PC-3 (cell line): ENCODE results near the gene TIAM1. TPM values are rescaled to one million over a fixed set of nuclear protein-coding genes. Genes with fewer than 3 reads are reported as not detected.

Experiments
- ATAC-seq: fragments of 200-7000 bp; cut with Tn5 transposase; 2 replicates; pipeline ENCODE4 v1.9.1; 2020; ENCODE audit warnings: mild to moderate bottlenecking, moderate library complexity
- BruUV-seq: library from RNA; stranded (reverse); fragments of 400-500 nt; replicated peaks from 2 replicates; lab custom pipeline; 2021; lab: Mats Ljungman, UMichigan
- CTCF ChIA-PET: fragments of 300-600 bp; sonication (Branson Sonifier 250); formaldehyde crosslinking; loops from one replicate; lab custom pipeline; 2022; ENCODE audit warnings: antibody characterized with exemption; lab: Charles Lee
- POLR2A ChIA-PET: fragments of 300-600 bp; sonication (Branson Sonifier 250); formaldehyde crosslinking; loops from one replicate; lab custom pipeline; 2022; ENCODE audit warnings: antibody characterized with exemption; ENCODE audit not compliant: unreplicated experiment; lab: Charles Lee
- DNase-seq: peaks from one replicate; pipeline ENCODE4 v3.0.0-alpha.2; 2015
- H2AFZ ChIP-seq: fragments of 300-600 bp; sonication (generic); 2 replicates; pipeline ENCODE4 v1.6.0; 2016; ENCODE audit warnings: antibody characterized with exemption, low read length
- H3F3A ChIP-seq: fragments of 300-600 bp; sonication (generic); one replicate; pipeline ENCODE4 v1.6.0; 2017; ENCODE audit warnings: antibody characterized with exemption, low read length, control low read depth, mild to moderate bottlenecking; ENCODE audit not compliant: unreplicated experiment
- H3K27ac ChIP-seq: fragments of 300-600 bp; sonication (generic); 2 replicates; pipeline ENCODE4 v1.5.1; 2016; ENCODE audit warnings: mild to moderate bottlenecking, low read length
- H3K27me3 ChIP-seq: fragments of 300-600 bp; sonication (generic); 2 replicates; pipeline ENCODE4 v1.6.1; 2016; ENCODE audit warnings: low read length, mixed read lengths
- H3K36me3 ChIP-seq: fragments of 300-600 bp; sonication (generic); 2 replicates; pipeline ENCODE4 v1.6.1; 2016; ENCODE audit warnings: low read depth, mixed run types, low read length, mixed read lengths
- H3K4me1 ChIP-seq: fragments of 300-600 bp; sonication (generic); 2 replicates; pipeline ENCODE4 v1.5.1; 2016; ENCODE audit warnings: low read length; ENCODE audit not compliant: insufficient read depth
- H3K4me2 ChIP-seq: fragments of 300-600 bp; sonication (generic); 2 replicates; pipeline ENCODE4 v1.6.0; 2016; ENCODE audit warnings: low read length
- H3K4me3 ChIP-seq: fragments of 300-600 bp; sonication (generic); 2 replicates; pipeline ENCODE4 v1.5.1; 2016; ENCODE audit warnings: mild to moderate bottlenecking, low read length, mixed read lengths
- H3K79me2 ChIP-seq: fragments of 300-600 bp; sonication (generic); 2 replicates; pipeline ENCODE4 v1.6.1; 2017; ENCODE audit warnings: low read length, mixed read lengths
- H3K9ac ChIP-seq: fragments of 300-600 bp; sonication (generic); 2 replicates; pipeline ENCODE4 v1.6.0; 2016; ENCODE audit warnings: mild to moderate bottlenecking, low read length
- H3K9me2 ChIP-seq: fragments of 300-600 bp; sonication (generic); replicated peaks from 2 replicates; pipeline ENCODE4 v1.6.1; 2016; ENCODE audit warnings: mixed run types, low read length, mixed read lengths
- H3K9me3 ChIP-seq: fragments of 300-600 bp; sonication (generic); 2 replicates; pipeline ENCODE4 v1.6.1; 2016; ENCODE audit warnings: low read length, mixed read lengths
- H4K20me1 ChIP-seq: fragments of 300-600 bp; sonication (generic); 2 replicates; pipeline ENCODE4 v1.6.1; 2016; ENCODE audit warnings: low read length, mixed read lengths
- CTCF ChIP-seq: fragments of 300-600 bp; sonication (generic); conservative IDR thresholded peaks from 2 replicates; pipeline ENCODE4 v1.5.1; 2017; ENCODE audit warnings: antibody characterized with exemption, low read depth, mild to moderate bottlenecking, low read length
- EZH2 ChIP-seq: fragments of 300-600 bp; sonication (generic); IDR thresholded peaks from one replicate; pipeline ENCODE4 v1.6.1; 2017; ENCODE audit warnings: antibody characterized with exemption, mild to moderate bottlenecking, low read length; ENCODE audit not compliant: unreplicated experiment
- EZH2phosphoT487 ChIP-seq: fragments of 300-600 bp; sonication (generic); IDR thresholded peaks from 2 replicates; pipeline ENCODE4 v1.6.1; 2018; ENCODE audit warnings: mild to moderate bottlenecking, antibody characterized with exemption, low read length, borderline replicate concordance
- intact Hi-C: fragments of 100-400 bp; cut with micrococcal nuclease; formaldehyde crosslinking; loops from 2 replicates; pipeline ENCODE4 v1.9.0; 2023
- total RNA-seq: library from RNA; depleted of rRNA; stranded (reverse); fragments of >200 nt; gene quantifications from 2 replicates; pipeline ENCODE4 v1.2.3, GENCODE V29; 2014

The TIAM1 gene
- total RNA-seq, 1 experiment from 2014 or later: 19.1 TPM

DNA sequence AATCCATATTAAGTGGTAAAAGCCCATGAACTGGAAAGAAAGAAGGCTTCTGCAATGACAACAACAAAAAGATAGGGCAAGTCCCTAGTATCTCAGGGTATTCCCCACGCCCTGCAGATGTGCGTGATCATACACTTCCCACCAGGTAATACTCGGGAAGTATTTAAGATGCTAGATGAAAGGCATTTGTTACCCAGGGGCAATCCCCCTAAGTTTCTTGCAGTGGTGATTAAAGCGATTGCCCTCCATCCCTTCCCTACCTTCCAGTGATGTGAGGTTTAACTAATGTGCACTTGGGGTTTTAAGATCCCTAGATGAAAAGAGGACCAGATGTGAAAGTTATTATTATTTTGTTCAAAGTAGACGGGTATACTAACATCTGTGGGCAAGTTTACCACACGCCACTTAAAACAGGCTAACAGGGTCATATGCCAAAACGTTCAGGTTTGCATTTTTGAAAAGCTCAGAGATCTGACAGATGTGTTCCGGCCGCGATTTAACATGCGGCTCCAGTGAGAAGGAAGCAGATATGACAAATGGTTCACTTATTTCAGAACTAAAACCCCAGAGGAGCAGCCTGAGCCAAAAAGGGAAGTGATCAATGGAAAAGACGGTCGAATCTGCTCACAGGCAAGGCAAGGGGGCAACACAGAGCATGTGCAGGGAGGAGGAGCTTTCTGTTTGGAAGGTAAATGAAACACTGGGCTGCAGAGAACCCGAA lies 17.4 kb downstream of the TIAM1 start:
- no peaks in the 10 kb centered on the region for H3K9me2 ChIP-seq
- no peaks in the 10 kb centered on the region for H3K4me1 ChIP-seq
- intact Hi-C loops: no loop called here
- H3K79me2 ChIP-seq: no peaks in the 10 kb centered on the region
- H3F3A ChIP-seq: no peaks in the 10 kb centered on the region
- no peak overlapping the region for H3K4me2 ChIP-seq
- no peak overlapping the region for H2AFZ ChIP-seq
- no peak for TF ChIP-seq EZH2phosphoT487
- no peak for TF ChIP-seq EZH2
- no peak for TF ChIP-seq CTCF
- H3K36me3 ChIP-seq: no peaks in the 10 kb centered on the region
- no TSS peak for BruUV-seq
- no peaks in the 10 kb centered on the region for H3K27me3 ChIP-seq
- no peaks in the 10 kb centered on the region for H3K9me3 ChIP-seq
- no peak overlapping the region for H3K4me3 ChIP-seq
- POLR2A ChIA-PET: no interaction called here
- no peaks in the 10 kb centered on the region for H4K20me1 ChIP-seq
- ATAC-seq: no peak
- DNase-seq: no peak
- H3K9ac ChIP-seq: no peak overlapping the region
- H3K27ac ChIP-seq: no peak overlapping the region
- CTCF ChIA-PET: no interaction called here

DNA sequence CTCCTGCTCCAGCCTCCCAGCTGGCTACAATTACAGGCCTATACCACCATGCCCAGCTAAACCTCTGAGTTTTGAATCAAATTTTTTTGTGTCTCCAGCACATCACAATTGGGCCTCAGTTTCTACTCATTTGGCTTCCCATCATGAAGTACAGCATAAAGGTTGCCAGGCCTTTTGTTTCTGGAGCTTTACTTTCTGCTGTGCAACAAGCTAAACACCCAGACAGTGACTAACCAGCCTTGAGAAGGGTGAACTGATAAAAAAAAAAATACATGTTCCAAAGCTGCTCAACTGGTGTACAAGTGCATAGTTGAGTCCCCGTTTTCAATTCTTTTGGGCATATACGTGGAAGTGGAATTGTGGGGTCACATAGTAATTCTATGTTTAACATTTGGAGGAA lies 25.1 kb downstream of the TIAM1 start:
- no peaks in the 10 kb centered on the region for H3K27me3 ChIP-seq
- intact Hi-C loops: no loop called here
- no peak overlapping the region for H3K27ac ChIP-seq
- ATAC-seq (no peak), DNase-seq (no peak)
- peaks cover 3% of the 10 kb centered on the region for H3F3A ChIP-seq
- no peak overlapping the region for H2AFZ ChIP-seq
- TF ChIP-seq CTCF (no peak), EZH2 (no peak), EZH2phosphoT487 (no peak)
- ChIA-PET CTCF (no interaction called here), POLR2A (interaction anchor here (0.5 kb wide), 1 partner anchor 9 kb away, joined by 4 read pairs; no protein-coding TSS in a partner anchor)
- 0 out of 2 replicates have a peak, but pooled peaks cover 4% of the 10 kb centered on the region for H3K79me2 ChIP-seq
- H3K9ac ChIP-seq: no peak overlapping the region
- no peaks in the 10 kb centered on the region for H3K36me3 ChIP-seq
- no peaks in the 10 kb centered on the region for H3K9me2 ChIP-seq
- 0 out of 2 replicates have a peak, but pooled peaks cover 6% of the 10 kb centered on the region for H4K20me1 ChIP-seq
- BruUV-seq: no TSS peak
- no peaks in the 10 kb centered on the region for H3K9me3 ChIP-seq
- H3K4me2 ChIP-seq: no peak overlapping the region
- H3K4me1 ChIP-seq: peaks cover 19% of the 10 kb centered on the region
- H3K4me3 ChIP-seq: no peak overlapping the region

DNA sequence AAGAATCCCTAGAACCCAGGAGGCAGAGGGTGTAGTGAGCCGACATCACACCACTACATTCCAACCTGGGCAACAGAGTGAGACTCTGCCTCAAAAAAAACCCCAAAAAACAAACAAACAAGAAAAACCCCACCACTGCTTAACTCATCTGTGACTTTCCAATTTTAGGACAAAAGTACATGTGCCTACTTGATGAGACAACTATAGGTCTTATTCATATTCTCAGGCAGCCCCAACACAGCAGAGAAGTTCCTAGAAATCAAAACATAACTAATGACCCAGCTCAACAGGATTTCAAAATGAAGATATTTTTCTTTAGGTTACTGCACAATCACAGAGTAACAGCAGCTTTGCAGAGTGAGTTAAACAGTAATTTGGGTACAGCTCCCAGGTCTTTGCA lies 26.4 kb downstream of the TIAM1 start:
- H3K9me3 ChIP-seq: no peaks in the 10 kb centered on the region
- ATAC-seq (no peak), DNase-seq (no peak)
- H4K20me1 ChIP-seq: 0 out of 2 replicates have a peak, but pooled peaks cover 6% of the 10 kb centered on the region
- 0 out of 2 replicates have a peak, but pooled peaks cover 4% of the 10 kb centered on the region for H3K79me2 ChIP-seq
- H3K4me3 ChIP-seq: no peak overlapping the region
- H3F3A ChIP-seq: peaks cover 3% of the 10 kb centered on the region
- no peaks in the 10 kb centered on the region for H3K9me2 ChIP-seq
- no peak for TF ChIP-seq EZH2
- TF ChIP-seq EZH2phosphoT487: no peak
- no peak for TF ChIP-seq CTCF
- CTCF ChIA-PET: no interaction called here
- no peaks in the 10 kb centered on the region for H3K36me3 ChIP-seq
- no peak overlapping the region for H3K4me2 ChIP-seq
- H3K27me3 ChIP-seq: no peaks in the 10 kb centered on the region
- POLR2A ChIA-PET: no interaction called here
- no peak overlapping the region for H3K27ac ChIP-seq
- no peak overlapping the region for H3K9ac ChIP-seq
- no TSS peak for BruUV-seq
- intact Hi-C loops: no loop called here
- H3K4me1 ChIP-seq: peaks cover 19% of the 10 kb centered on the region
- no peak overlapping the region for H2AFZ ChIP-seq
